Stimulated activated CD4-positive, alpha-beta T cell treated with anti-CD3 and anti-CD28 coated beads, Interleukin-2, amount 100 ng/mL, for 48 hours (primary cell): ENCODE measurements around the gene FAM161A.

Experiments
- DNase-seq, 2 donors: peaks; one replicate each; pipeline ENCODE4 v3.0.0-alpha.2; 2020

The FAM161A gene

GRCh38 chr2:61775956-61776570 is 77.8 kb downstream of the FAM161A start:
- no peak for DNase-seq
